ENCODE results near the gene BAZ2B. TPM values are rescaled to one million over a fixed set of nuclear protein-coding genes. Genes with fewer than 3 reads are reported as not detected.

The BAZ2B gene
- total RNA-seq, 1 experiment from 2014 or later = 47.6 TPM

GRCh38 chr2:159545085-159545484 is 71.3 kb downstream of the BAZ2B start:
- POLR2A ChIA-PET (ENCODE audit: low non-redundant PET) = no interaction called here
- CTCF ChIA-PET = no interaction called here
- intact Hi-C loops (cut with micrococcal nuclease; ENCODE audit: unreplicated experiment) = no loop called here
- Histone ChIP-seq H3K27ac (ENCODE audit: low read depth, low read length, poor library complexity, severe bottlenecking) (no peak overlapping the region), H3K36me3 (ENCODE audit: insufficient read depth, low read length, poor library complexity, severe bottlenecking) (peaks cover 4% of the 10 kb centered on the region), H3K4me1 (ENCODE audit: insufficient read depth, low read length, poor library complexity, severe bottlenecking) (peaks cover 3% of the 10 kb centered on the region), H3K4me3 (ENCODE audit: low read depth, low read length, poor library complexity, severe bottlenecking) (no peak overlapping the region), H3K27me3 (replicated peaks; ENCODE audit: insufficient read depth, low read depth, low read length, poor library complexity) (no peaks in the 10 kb centered on the region), H3K9me3 (ENCODE audit: low read depth, low read length, poor library complexity, severe bottlenecking) (peaks cover 8% of the 10 kb centered on the region)
- no peak for TF ChIP-seq CTCF (conservative IDR thresholded peaks at IDR 0.05; ENCODE audit: low read depth, low read length)
- TF ChIP-seq EZH2 (IDR thresholded peaks at IDR 0.05; ENCODE audit: borderline replicate concordance, low read depth, low read length, poor library complexity, severe bottlenecking) = no peak
- DNase-seq (ENCODE audit: low spot score) = no peak
- BruUV-seq (replicated peaks) = no TSS peak

- CTCF ChIA-PET = no interaction called here
- peaks cover 3% of the 10 kb centered on the region for H3K4me1 ChIP-seq (ENCODE audit: insufficient read depth, low read length, poor library complexity, severe bottlenecking)
- H3K36me3 ChIP-seq (ENCODE audit: insufficient read depth, low read length, poor library complexity, severe bottlenecking) = peaks cover 4% of the 10 kb centered on the region
- no peak for DNase-seq (ENCODE audit: low spot score)
- H3K4me3 ChIP-seq (ENCODE audit: low read depth, low read length, poor library complexity, severe bottlenecking) = no peak overlapping the region
- no peak overlapping the region for H3K27ac ChIP-seq (ENCODE audit: low read depth, low read length, poor library complexity, severe bottlenecking)
- peaks cover 8% of the 10 kb centered on the region for H3K9me3 ChIP-seq (ENCODE audit: low read depth, low read length, poor library complexity, severe bottlenecking)
- BruUV-seq (replicated peaks) = no TSS peak
- POLR2A ChIA-PET (ENCODE audit: low non-redundant PET) = no interaction called here
- TF ChIP-seq EZH2 (IDR thresholded peaks at IDR 0.05; ENCODE audit: borderline replicate concordance, low read depth, low read length, poor library complexity, severe bottlenecking) (no peak), CTCF (conservative IDR thresholded peaks at IDR 0.05; ENCODE audit: low read depth, low read length) (no peak)
- H3K27me3 ChIP-seq (replicated peaks; ENCODE audit: insufficient read depth, low read depth, low read length, poor library complexity) = no peaks in the 10 kb centered on the region
- intact Hi-C loops (cut with micrococcal nuclease; ENCODE audit: unreplicated experiment) = no loop called here
Observed at GRCh38 chr2:159542101-159542500, 74.2 kb downstream of the BAZ2B start.

- ChIA-PET POLR2A (ENCODE audit: low non-redundant PET) (no interaction called here), CTCF (no interaction called here)
- no peak for DNase-seq (ENCODE audit: low spot score)
- H3K27ac ChIP-seq (ENCODE audit: low read depth, low read length, poor library complexity, severe bottlenecking) = no peak overlapping the region
- intact Hi-C loops (cut with micrococcal nuclease; ENCODE audit: unreplicated experiment) = no loop called here
- H3K27me3 ChIP-seq (replicated peaks; ENCODE audit: insufficient read depth, low read depth, low read length, poor library complexity) = no peaks in the 10 kb centered on the region
- H3K36me3 ChIP-seq (ENCODE audit: insufficient read depth, low read length, poor library complexity, severe bottlenecking) = peaks cover 4% of the 10 kb centered on the region
- no peak overlapping the region for H3K4me3 ChIP-seq (ENCODE audit: low read depth, low read length, poor library complexity, severe bottlenecking)
- peaks cover 8% of the 10 kb centered on the region for H3K9me3 ChIP-seq (ENCODE audit: low read depth, low read length, poor library complexity, severe bottlenecking)
- TF ChIP-seq EZH2 (IDR thresholded peaks at IDR 0.05; ENCODE audit: borderline replicate concordance, low read depth, low read length, poor library complexity, severe bottlenecking) (no peak), CTCF (conservative IDR thresholded peaks at IDR 0.05; ENCODE audit: low read depth, low read length) (no peak)
- H3K4me1 ChIP-seq (ENCODE audit: insufficient read depth, low read length, poor library complexity, severe bottlenecking) = no peaks in the 10 kb centered on the region
- no TSS peak for BruUV-seq (replicated peaks)
Observed at GRCh38 chr2:159539701-159540100, 76.6 kb downstream of the BAZ2B start.
